HEK293T (cell line): ENCODE measurements around the gene ARL15.

Experiments
- BHLHE40 ChIP-seq: fragments of 450-650 bp; IDR thresholded peaks from 2 replicates; pipeline ENCODE4 v1.6.1; 2016; ENCODE audit warnings: mild to moderate bottlenecking, moderate library complexity, borderline replicate concordance
- CTBP1 ChIP-seq: fragments of 450-650 bp; IDR thresholded peaks from 2 replicates; pipeline ENCODE4 v1.6.1; 2016; ENCODE audit warnings: borderline replicate concordance
- ELF4 ChIP-seq: fragments of 450-650 bp; IDR thresholded peaks from 2 replicates; pipeline ENCODE4 v1.6.1; 2017; ENCODE audit warnings: antibody characterized with exemption
- FOXK2 ChIP-seq: fragments of 450-650 bp; IDR thresholded peaks from 2 replicates; pipeline ENCODE4 v1.6.1; 2016; ENCODE audit warnings: mild to moderate bottlenecking
- FOXM1 ChIP-seq: fragments of 450-650 bp; IDR thresholded peaks from 2 replicates; pipeline ENCODE4 v1.6.1; 2017; ENCODE audit warnings: mild to moderate bottlenecking, borderline replicate concordance
- HDGF ChIP-seq: fragments of 450-650 bp; IDR thresholded peaks from 2 replicates; pipeline ENCODE4 v1.6.1; 2017; ENCODE audit warnings: antibody characterized with exemption, borderline replicate concordance
- LEF1 ChIP-seq: fragments of 450-650 bp; IDR thresholded peaks from 2 replicates; pipeline ENCODE4 v1.6.1; 2017; ENCODE audit warnings: mild to moderate bottlenecking, borderline replicate concordance
- NFRKB ChIP-seq: fragments of 450-650 bp; IDR thresholded peaks from 2 replicates; pipeline ENCODE4 v1.6.1; 2016; ENCODE audit warnings: mild to moderate bottlenecking, moderate library complexity
- SP1 ChIP-seq: fragments of 450-650 bp; IDR thresholded peaks from 2 replicates; pipeline ENCODE4 v1.6.1; 2017
- SUZ12 ChIP-seq: fragments of 450-650 bp; IDR thresholded peaks from 2 replicates; pipeline ENCODE4 v1.6.1; 2016; ENCODE audit warnings: mild to moderate bottlenecking
- TARDBP ChIP-seq: fragments of 450-650 bp; IDR thresholded peaks from 2 replicates; pipeline ENCODE4 v1.6.1; 2016
- ZNF384 ChIP-seq: fragments of 450-650 bp; IDR thresholded peaks from 2 replicates; pipeline ENCODE4 v1.6.1; 2016
- TF ChIP-seq, protein P1 (sequence below): fragments of 450-650 bp; IDR thresholded peaks from 2 replicates; pipeline ENCODE4 v1.6.1; 2016

DNA sequence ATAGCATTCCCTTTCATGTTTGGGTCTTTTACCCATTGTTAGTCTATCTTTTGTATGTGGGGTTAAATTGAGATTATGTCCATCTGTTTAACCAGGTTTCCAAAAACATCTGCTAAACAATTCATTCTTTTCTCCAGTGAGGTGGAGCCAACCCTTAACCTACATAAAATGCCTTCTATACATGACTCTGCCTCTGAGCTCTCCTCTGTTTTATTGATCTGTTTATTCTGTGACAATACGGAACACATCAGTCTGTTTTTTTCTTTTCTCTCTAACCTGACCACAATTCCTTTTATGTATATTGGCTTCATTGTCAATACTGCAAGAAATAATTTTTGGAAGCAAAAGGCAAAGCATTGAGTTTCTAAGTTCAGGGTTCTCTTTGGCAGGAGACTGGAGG, 9.9 kb upstream of the ARL15 start:
- TF ChIP-seq BHLHE40 (no peak), FOXM1 (no peak), TARDBP (no peak), SP1 (no peak), LEF1 (no peak), NFRKB (no peak), CTBP1 (no peak), SUZ12 (no peak), FOXK2 (no peak), ZNF384 (no peak), HDGF (no peak), ELF4 (no peak)
- TF ChIP-seq, protein P1, sequence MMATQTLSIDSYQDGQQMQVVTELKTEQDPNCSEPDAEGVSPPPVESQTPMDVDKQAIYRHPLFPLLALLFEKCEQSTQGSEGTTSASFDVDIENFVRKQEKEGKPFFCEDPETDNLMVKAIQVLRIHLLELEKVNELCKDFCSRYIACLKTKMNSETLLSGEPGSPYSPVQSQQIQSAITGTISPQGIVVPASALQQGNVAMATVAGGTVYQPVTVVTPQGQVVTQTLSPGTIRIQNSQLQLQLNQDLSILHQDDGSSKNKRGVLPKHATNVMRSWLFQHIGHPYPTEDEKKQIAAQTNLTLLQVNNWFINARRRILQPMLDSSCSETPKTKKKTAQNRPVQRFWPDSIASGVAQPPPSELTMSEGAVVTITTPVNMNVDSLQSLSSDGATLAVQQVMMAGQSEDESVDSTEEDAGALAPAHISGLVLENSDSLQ = no peak
